Rectal smooth muscle tissue (tissue), 1 donor: ENCODE measurements around the gene ANKAR.

ENCODE experiments used
- H3K27ac ChIP-seq: one replicate; pipeline ENCODE4 v1.7.0; 2013; ENCODE audit warnings: low read depth, low read length, inconsistent platforms
- H3K27me3 ChIP-seq: one replicate; pipeline ENCODE4 v1.7.0; 2013; ENCODE audit warnings: low read length; ENCODE audit not compliant: control insufficient read depth, insufficient read depth
- H3K36me3 ChIP-seq: one replicate; pipeline ENCODE4 v1.7.0; 2013; ENCODE audit warnings: low read length; ENCODE audit not compliant: control insufficient read depth, insufficient read depth
- H3K4me1 ChIP-seq: one replicate; pipeline ENCODE4 v1.7.0; 2013; ENCODE audit warnings: low read length; ENCODE audit not compliant: control insufficient read depth, insufficient read depth
- H3K4me3 ChIP-seq: one replicate; pipeline ENCODE4 v1.7.0; 2013; ENCODE audit warnings: low read length
- H3K9ac ChIP-seq: one replicate; pipeline ENCODE4 v1.7.0; 2013; ENCODE audit warnings: low read length

ANKAR gene

GRCh38 chr2:189674374-189675112 lies at the start of gene ANKAR:
Gene ANKAR, plus strand, starts transcription at chr2:189674670. Its CDS starts 1,821 bp downstream, at chr2:189676491.
- peak within 1 kb of the TSS; percentile 91 for H3K9ac ChIP-seq
- H3K27me3 ChIP-seq: no peaks in the 10 kb centered on the region
- peaks cover 6% of the 10 kb centered on the region for H3K4me1 ChIP-seq
- H3K27ac ChIP-seq: peak within 1 kb of the TSS; percentile 94
- peaks cover 2% of the 10 kb centered on the region for H3K36me3 ChIP-seq
- peak within 1 kb of the TSS; percentile 86 for H3K4me3 ChIP-seq

- no peaks in the 10 kb centered on the region for H3K36me3 ChIP-seq
- H3K4me1 ChIP-seq: no peaks in the 10 kb centered on the region
- no peaks in the 10 kb centered on the region for H3K27me3 ChIP-seq
- H3K4me3 ChIP-seq: no peak overlapping the region
- H3K27ac ChIP-seq: no peak overlapping the region
- no peak overlapping the region for H3K9ac ChIP-seq
These were observed 48.8 kb upstream of the ANKAR start for GRCh38 chr2:189625636-189626035.

GRCh38 chr2:189627789-189628188 lies 46.7 kb upstream of the ANKAR start:
- H3K27me3 ChIP-seq: no peaks in the 10 kb centered on the region
- H3K36me3 ChIP-seq: no peaks in the 10 kb centered on the region
- H3K27ac ChIP-seq: no peak overlapping the region
- peaks cover 2% of the 10 kb centered on the region for H3K4me1 ChIP-seq
- no peak overlapping the region for H3K4me3 ChIP-seq
- H3K9ac ChIP-seq: no peak overlapping the region

GRCh38 chr2:189628817-189629530 lies 45.5 kb upstream of the ANKAR start:
- H3K4me3 ChIP-seq: no peak overlapping the region
- H3K4me1 ChIP-seq: peaks cover 2% of the 10 kb centered on the region
- H3K36me3 ChIP-seq: no peaks in the 10 kb centered on the region
- no peaks in the 10 kb centered on the region for H3K27me3 ChIP-seq
- H3K27ac ChIP-seq: no peak overlapping the region
- no peak overlapping the region for H3K9ac ChIP-seq

GRCh38 chr2:189629531-189630453 lies 44.7 kb upstream of the ANKAR start:
- Histone ChIP-seq H3K4me3 (no peak overlapping the region), H3K36me3 (no peaks in the 10 kb centered on the region), H3K27ac (no peak overlapping the region), H3K4me1 (peaks cover 2% of the 10 kb centered on the region), H3K27me3 (no peaks in the 10 kb centered on the region), H3K9ac (no peak overlapping the region)

- Histone ChIP-seq H3K4me3 (no peak overlapping the region), H3K36me3 (no peaks in the 10 kb centered on the region), H3K4me1 (peaks cover 2% of the 10 kb centered on the region), H3K27me3 (no peaks in the 10 kb centered on the region), H3K27ac (peak overlapping the region; percentile 30), H3K9ac (no peak overlapping the region)
These were observed 42.6 kb upstream of the ANKAR start for GRCh38 chr2:189631849-189632248.

GRCh38 chr2:189633392-189633811 lies 41.1 kb upstream of the ANKAR start:
- H3K27ac ChIP-seq: no peak overlapping the region
- peaks cover 2% of the 10 kb centered on the region for H3K4me1 ChIP-seq
- H3K9ac ChIP-seq: no peak overlapping the region
- no peak overlapping the region for H3K4me3 ChIP-seq
- H3K27me3 ChIP-seq: no peaks in the 10 kb centered on the region
- H3K36me3 ChIP-seq: no peaks in the 10 kb centered on the region

- H3K27me3 ChIP-seq: no peaks in the 10 kb centered on the region
- H3K27ac ChIP-seq: no peak overlapping the region
- H3K9ac ChIP-seq: no peak overlapping the region
- peaks cover 2% of the 10 kb centered on the region for H3K4me1 ChIP-seq
- no peaks in the 10 kb centered on the region for H3K36me3 ChIP-seq
- H3K4me3 ChIP-seq: no peak overlapping the region
These were observed 39.1 kb upstream of the ANKAR start for GRCh38 chr2:189635353-189635752.

GRCh38 chr2:189638301-189639006 lies 36.0 kb upstream of the ANKAR start:
- Histone ChIP-seq H3K4me1 (no peaks in the 10 kb centered on the region), H3K27ac (no peak overlapping the region), H3K36me3 (no peaks in the 10 kb centered on the region), H3K4me3 (no peak overlapping the region), H3K27me3 (no peaks in the 10 kb centered on the region), H3K9ac (no peak overlapping the region)

- H3K9ac ChIP-seq: no peak overlapping the region
- no peak overlapping the region for H3K4me3 ChIP-seq
- no peaks in the 10 kb centered on the region for H3K36me3 ChIP-seq
- no peaks in the 10 kb centered on the region for H3K4me1 ChIP-seq
- H3K27ac ChIP-seq: no peak overlapping the region
- no peaks in the 10 kb centered on the region for H3K27me3 ChIP-seq
These were observed 35.4 kb upstream of the ANKAR start for GRCh38 chr2:189639007-189639609.

GRCh38 chr2:189641002-189641401 lies 33.5 kb upstream of the ANKAR start:
- H3K4me3 ChIP-seq: no peak overlapping the region
- H3K4me1 ChIP-seq: no peaks in the 10 kb centered on the region
- H3K36me3 ChIP-seq: no peaks in the 10 kb centered on the region
- H3K27ac ChIP-seq: no peak overlapping the region
- H3K27me3 ChIP-seq: no peaks in the 10 kb centered on the region
- no peak overlapping the region for H3K9ac ChIP-seq
